EL (cell line): ENCODE data around the gene BATF.
"Not testable (repeated sequence)": the region's sequence is repeated elsewhere in the genome, so short reads cannot be mapped to it uniquely, and the experiment has no call there.

Source experiments
- DNase-seq: peaks from one replicate; pipeline ENCODE4 v3.0.0-alpha.2; 2016

Gene BATF, protein sequence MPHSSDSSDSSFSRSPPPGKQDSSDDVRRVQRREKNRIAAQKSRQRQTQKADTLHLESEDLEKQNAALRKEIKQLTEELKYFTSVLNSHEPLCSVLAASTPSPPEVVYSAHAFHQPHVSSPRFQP

DNA sequence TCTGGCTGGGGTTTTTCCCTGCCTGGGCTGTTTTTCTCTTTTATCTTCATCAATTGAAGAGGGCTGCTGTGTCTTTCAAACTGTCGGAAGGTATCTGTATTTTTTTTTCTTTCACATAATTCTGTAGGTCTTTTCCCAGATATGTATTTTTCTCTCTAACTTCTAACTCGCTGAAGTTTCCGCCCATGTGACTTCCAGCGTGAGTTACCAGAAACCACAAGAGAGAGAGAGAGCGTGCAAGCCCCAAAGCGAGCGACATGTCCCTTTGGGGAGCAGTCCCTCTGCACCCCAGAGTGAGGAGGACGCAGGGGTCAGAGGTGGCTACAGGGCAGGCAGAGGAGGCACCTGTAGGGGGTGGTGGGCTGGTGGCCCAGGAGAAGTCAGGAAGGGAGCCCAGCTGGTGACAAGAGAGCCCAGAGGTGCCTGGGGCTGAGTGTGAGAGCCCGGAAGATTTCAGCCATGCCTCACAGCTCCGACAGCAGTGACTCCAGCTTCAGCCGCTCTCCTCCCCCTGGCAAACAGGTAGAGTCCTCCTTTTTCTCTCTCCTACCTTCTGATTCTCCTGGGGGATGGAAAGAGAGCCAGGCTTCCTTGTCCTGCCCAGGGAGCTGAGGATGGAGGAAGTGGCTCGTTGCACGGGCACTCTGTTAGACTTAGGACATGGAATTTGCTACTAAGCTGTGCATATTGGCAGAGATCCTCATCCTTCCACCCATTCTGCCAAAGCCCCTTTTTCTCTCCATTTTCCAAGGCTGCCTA, at the start of gene BATF:
Gene BATF, plus strand, starts transcription at position 246 of the 759 bp plus-strand sequence. Its CDS starts 214 bp downstream, at position 460.
- DNase-seq = no peak

DNA sequence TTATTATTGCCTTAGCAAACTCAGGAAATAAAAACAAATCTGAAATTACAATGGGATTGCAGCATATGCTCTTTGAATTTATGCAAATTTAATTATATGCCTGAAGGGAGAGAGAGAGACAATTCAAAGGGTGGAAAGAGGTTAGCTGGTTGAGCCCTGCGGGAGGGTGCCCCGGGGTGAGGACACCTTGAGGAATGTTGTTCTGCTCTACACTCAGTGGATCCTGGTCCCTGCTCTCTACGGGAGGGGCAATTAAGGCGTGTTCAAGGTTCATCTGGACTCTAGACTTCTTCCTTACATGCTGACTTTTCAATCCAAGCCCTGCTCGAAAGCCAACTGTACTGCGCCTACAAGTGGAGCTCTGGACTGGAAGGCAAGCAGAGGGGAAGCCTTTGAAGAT, 48.1 kb upstream of the BATF start:
- not testable (repeated sequence) for DNase-seq

- DNase-seq = no peak
These were observed 45.8 kb upstream of the BATF start for GRCh38 chr14:75476274-75476995.

GRCh38 chr14:75477881-75478280, 44.4 kb upstream of the BATF start:
- DNase-seq = no peak

- no peak for DNase-seq
These were observed 42.3 kb upstream of the BATF start for GRCh38 chr14:75479770-75480600.

DNA sequence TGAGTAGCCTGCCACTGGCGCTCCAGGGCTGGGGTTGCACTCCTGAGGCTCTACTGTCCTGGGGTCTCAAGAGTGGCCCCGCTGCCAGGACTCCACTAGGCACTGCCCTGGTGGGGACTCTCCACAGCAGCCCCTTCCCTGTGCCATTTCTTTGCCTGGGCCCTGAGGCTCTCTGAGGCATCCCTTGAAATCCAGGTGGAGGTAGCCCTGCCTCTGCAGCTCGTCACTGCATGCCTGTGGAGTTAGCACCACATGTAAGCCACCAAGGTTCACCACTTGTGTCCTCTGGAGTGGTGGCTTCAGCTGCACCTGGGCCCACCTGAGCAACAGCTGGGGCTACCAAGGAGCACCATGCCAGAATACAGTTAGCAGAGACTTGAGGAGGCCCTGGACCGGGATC, 39.9 kb upstream of the BATF start:
- DNase-seq = no peak

DNA sequence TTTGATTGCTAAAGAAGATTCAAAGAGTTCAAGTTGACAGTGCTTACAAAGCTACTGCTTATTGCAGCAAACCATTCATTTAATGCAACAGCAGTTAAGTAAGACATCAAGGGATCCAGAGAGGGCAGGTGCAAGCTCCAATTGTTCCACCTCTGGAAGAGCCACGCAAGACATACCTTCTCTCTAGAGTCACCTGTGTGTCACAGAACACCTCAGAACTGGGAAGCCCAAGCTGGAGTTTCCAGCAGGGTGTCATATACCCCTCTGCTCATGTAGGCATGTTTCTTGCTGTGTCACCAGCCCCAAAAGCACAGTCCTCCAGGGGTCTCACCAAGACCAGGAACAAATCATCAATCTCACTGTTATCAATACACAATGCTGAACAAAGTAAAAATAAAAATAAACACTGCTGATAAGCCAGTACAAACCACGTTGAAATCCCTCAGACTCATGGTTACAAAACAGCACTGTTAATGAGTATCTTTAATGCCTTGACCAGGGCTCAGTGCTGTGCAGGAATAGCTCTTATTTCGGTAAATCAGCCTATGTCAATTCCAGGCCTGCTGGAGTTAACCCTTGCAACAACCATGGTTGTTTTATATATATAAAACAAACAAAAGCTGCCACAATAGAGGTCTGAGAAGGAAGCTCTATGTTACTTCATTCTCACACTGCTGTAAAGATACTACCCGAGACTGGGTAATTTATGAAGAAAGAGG, 37.4 kb upstream of the BATF start:
- DNase-seq = no peak

DNA sequence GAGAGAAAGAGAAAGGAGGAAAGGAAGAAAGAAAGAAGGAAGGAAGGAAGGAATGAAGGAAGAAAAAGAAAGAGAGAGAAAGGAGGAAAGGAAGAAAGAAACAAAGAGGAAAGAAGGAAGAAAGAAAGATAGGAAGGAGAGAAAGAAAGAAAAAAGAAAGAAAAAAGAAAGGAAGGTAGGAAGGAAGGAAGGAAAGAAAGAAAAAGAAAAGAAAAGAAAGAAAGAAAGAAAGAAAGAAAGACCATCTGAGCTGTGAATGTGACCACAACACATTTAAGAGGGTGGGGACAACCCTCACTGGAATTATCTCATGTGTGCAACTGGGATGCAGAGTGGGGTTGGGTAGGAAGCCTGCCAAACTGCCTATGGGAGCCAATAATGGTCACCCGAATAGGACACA, 36.0 kb upstream of the BATF start:
- no peak for DNase-seq

GRCh38 chr14:75487155-75487671, 35.1 kb upstream of the BATF start:
- peak; percentile 13 for DNase-seq

GRCh38 chr14:75489480-75489837, 32.8 kb upstream of the BATF start:
- no peak for DNase-seq

GRCh38 chr14:75491376-75491978, 30.8 kb upstream of the BATF start:
- no peak for DNase-seq

GRCh38 chr14:75492832-75493591, 29.3 kb upstream of the BATF start:
- no peak for DNase-seq

GRCh38 chr14:75493592-75494087, 28.6 kb upstream of the BATF start:
- DNase-seq = no peak

DNA sequence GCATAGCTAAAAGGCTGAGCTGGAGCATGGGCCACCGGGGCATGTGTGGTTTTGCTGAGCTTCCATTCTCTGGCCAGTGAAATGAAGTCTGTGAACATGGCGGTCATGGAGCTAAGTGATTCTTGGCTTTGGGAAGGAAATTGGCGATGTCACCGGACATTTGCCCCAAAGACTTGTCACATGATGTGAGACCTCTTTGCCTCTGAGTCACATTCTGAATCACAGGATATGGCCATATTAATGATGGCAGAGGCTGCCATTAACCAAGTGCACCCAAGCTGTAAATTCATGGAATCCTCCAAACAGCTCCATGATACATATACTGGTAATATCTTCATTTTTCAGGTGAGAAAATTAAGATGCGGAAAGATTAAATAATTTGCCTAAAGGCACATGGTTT, 27.4 kb upstream of the BATF start:
- no peak for DNase-seq

DNA sequence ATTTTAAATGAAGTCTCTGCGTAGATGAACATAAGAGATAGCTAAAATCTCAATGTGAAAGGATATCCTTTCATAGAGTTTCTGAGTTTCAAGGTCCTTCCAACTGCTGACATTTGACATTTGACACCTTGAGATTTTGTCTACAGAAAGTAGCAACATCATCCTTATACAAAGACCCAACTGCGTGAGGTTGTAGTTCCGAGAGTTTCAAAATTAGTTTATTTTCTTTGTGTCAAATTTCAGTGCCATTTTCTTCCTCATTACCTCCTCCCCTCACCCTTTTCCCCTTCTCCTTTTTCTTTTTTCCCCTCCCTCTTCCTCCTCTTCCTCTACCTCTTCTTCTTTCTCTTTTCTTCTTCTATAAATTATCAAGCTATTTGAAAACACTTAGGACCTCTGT, 26.9 kb upstream of the BATF start:
- DNase-seq = no peak

DNA sequence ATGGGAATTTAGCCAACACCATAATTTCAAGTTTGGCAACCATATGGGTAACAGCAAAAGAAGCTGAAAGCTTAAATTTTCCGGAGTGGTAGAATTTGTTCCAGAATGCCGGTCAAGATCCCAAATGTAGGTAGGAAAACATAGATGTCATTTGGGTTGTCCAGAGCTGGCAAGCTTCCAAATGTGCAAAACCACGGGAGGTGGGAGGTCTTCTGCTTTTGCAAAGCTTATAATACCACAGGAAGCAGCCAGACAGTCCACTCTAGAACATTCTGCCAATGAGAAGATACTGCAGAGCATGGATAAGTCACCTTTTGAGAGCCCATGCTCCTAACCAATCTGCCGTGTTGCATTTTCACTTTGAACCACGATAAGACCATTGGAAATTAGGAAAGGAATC, 26.4 kb upstream of the BATF start:
- no peak for DNase-seq

DNA sequence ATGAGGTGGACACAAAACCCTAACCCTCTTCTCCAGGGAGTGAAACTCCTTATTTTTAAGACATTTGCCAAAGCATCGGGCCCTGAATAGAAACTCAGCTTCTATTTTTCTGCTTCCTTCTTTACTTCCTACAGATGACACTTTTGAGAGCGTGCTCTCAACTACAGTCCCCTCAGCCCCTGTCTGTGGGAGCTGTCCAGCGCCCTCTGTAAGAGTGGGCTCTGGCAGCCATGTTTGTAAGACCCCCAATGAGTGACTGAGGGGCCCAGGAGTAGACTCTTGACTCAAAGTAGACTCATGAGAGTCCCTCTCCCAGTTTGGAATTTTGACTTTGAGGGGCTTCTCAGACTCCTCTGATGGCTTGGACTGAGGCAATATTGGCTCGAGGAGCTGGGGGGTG, 25.5 kb upstream of the BATF start:
- DNase-seq = no peak

- DNase-seq = no peak
These were observed 25.1 kb upstream of the BATF start for GRCh38 chr14:75497191-75497590.

DNA sequence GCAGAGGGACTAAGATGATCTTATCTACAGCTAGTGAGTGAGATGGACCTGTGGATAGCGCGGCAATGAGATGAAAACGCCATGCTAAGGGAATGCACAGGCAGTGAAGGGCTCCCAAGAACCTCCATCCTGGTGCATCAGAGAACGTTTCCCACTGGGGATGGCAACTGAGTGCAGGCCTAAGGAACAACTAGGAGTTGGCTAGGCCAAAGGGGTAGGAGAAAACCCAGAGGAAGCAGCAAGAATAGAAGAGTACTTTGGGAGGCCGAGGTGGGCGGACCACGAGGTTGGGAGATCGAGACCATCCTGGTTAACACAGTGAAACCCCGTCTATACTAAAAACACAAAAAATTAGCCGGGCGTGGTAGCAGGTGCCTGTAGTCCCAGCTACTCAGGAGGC, 24.6 kb upstream of the BATF start:
- no peak for DNase-seq

DNA sequence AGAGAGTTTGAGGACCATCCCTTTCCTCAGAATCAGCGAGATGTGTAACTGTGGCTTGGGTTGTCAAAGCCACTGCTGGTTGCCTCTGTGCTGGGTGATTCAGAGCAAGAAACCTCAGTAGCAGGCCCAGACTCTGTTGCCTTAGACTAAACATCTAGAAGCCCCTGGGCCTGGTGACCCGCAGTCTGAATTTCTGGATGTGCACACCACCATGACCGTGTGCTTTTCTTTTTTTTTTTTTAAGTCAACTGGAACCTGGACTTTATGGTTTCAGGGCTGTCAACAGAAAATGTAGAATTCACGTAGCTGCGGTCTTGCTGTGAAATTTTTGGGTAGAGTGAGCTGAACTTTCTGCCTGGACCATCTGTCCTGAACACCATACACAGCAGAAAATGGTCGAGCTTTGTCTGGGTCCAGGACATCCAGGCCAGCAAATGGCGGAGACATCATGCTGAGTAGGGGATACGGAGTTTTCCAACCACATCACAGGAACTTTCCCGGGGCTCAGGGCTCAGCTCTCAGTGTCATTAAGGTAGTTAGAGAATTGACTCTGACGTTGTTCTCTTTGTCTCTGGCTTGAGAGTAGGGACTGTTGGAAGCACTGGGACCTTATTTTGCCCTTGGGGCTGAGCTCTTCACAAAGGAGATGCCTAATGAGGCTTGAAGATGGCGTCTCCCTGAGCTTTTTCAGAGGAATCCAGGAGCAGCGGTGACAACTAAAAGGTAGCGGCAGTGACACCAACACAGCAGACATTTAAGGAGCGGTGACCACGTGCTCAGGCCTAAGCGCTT, 23.0 kb upstream of the BATF start:
- no peak for DNase-seq
